K562 (cell line): ENCODE measurements around the gene NTRK1. TPM values are rescaled to one million over a fixed set of nuclear protein-coding genes. Genes with fewer than 3 reads are reported as not detected.

Experiments
- ATAC-seq: fragments of 200-7000 bp; cut with Tn5 transposase; 3 replicates; pipeline ENCODE4 v1.9.1; 2020; ENCODE audit warnings: moderate library complexity
- BruUV-seq: library from RNA; stranded (reverse); fragments of 400-500 nt; replicated peaks from 2 replicates; lab custom pipeline; 2021; lab: Mats Ljungman, UMichigan
- CTCF ChIA-PET: fragments of 300-600 bp; formaldehyde crosslinking; extraction: SDS; loops from one replicate; lab custom pipeline; 2021; ENCODE audit warnings: low intra/inter-chr PET ratio; lab: Yijun Ruan, JAX
- POLR2A ChIA-PET: fragments of 300-600, 350-650 bp; sonication (Branson Sonifier 250); formaldehyde crosslinking; extraction: SDS; loops from one replicate; lab custom pipeline; 2021; ENCODE audit warnings: antibody characterized with exemption, inconsistent platforms; lab: Yijun Ruan, JAX
- DNase-seq, 4 experiments: peaks; one replicate each; pipeline versions ENCODE4 v3.0.0 to v3.0.0-alpha.2; 2011 to 2018; ENCODE audit warnings: low spot score in 3 of 4, mixed read lengths in 3 of 4; ENCODE audit errors: extremely low read depth in 1 of 4
- FAIRE-seq: peaks from 2 replicates; lab custom pipeline; 2011; peaks lifted over from hg19 to GRCh38; lab: Jason Lieb, UNC
- H2AFZ ChIP-seq: 2 replicates; pipeline ENCODE4 v1.6.0; 2011; ENCODE audit warnings: low read depth, low read length, control low read depth, inconsistent platforms
- H3K27ac ChIP-seq: fragments of 200-600 bp; 3 replicates; pipeline ENCODE4 v1.8.0; 2011; ENCODE audit warnings: low read depth, mild to moderate bottlenecking, control low read depth, inconsistent platforms, low read length, moderate library complexity, mixed read lengths; ENCODE audit errors: extremely low read depth
- H3K27me3 ChIP-seq, 2 experiments: fragments of 300-600 bp in 1 of 2; 2 replicates in 1 of 2; 3 replicates in 1 of 2; pipeline versions ENCODE4 v1.6.0 to v1.8.0; 2011; ENCODE audit warnings: inconsistent platforms in 2 of 2, low read length in 2 of 2, mild to moderate bottlenecking in 1 of 2, mixed read lengths in 1 of 2, moderate library complexity in 1 of 2; ENCODE audit not compliant: control insufficient read depth in 2 of 2, insufficient read depth in 2 of 2
- H3K36me3 ChIP-seq: fragments of 300-600 bp; 3 replicates; pipeline ENCODE4 v1.8.0; 2011; ENCODE audit warnings: mild to moderate bottlenecking, low read length, inconsistent platforms; ENCODE audit not compliant: control insufficient read depth, insufficient read depth
- H3K4me1 ChIP-seq, 2 experiments: fragments of 200-600 bp in 1 of 2; replicated peaks in 1 of 2; 2 replicates in 1 of 2; 3 replicates in 1 of 2; pipeline versions ENCODE4 v1.5.1 to v1.8.0; 2011; ENCODE audit warnings: inconsistent platforms in 2 of 2, low read length in 2 of 2, mild to moderate bottlenecking in 1 of 2, mixed read lengths in 1 of 2, moderate library complexity in 1 of 2; ENCODE audit not compliant: control insufficient read depth in 2 of 2, insufficient read depth in 2 of 2
- H3K4me2 ChIP-seq: 2 replicates; pipeline ENCODE4 v1.6.1; 2011; ENCODE audit warnings: low read length, control low read depth, inconsistent platforms, mixed read lengths; ENCODE audit not compliant: insufficient read depth
- H3K4me3 ChIP-seq: fragments of 200-600 bp; sonication (generic), shearing (Covaris generic); 2 replicates; pipeline ENCODE4 v1.5.1; 2016; ENCODE audit warnings: control low read depth, inconsistent platforms
- H3K79me2 ChIP-seq: fragments of 200-600 bp; 3 replicates; pipeline ENCODE4 v1.8.0; 2011; ENCODE audit warnings: low read length, inconsistent platforms; ENCODE audit not compliant: control insufficient read depth, insufficient read depth
- H3K9ac ChIP-seq, 2 experiments: 2 replicates each; pipeline versions ENCODE4 v1.6.0 to v1.6.1; 2011; ENCODE audit warnings: low read depth in 2 of 2, low read length in 2 of 2, control low read depth in 1 of 2, inconsistent platforms in 1 of 2, mild to moderate bottlenecking in 1 of 2, mixed read lengths in 1 of 2; ENCODE audit not compliant: insufficient read depth in 1 of 2
- H3K9me1 ChIP-seq: one replicate; pipeline ENCODE4 v1.6.0; 2011; ENCODE audit warnings: inconsistent platforms, mild to moderate bottlenecking, low read length, moderate library complexity; ENCODE audit not compliant: control insufficient read depth, insufficient read depth
- H3K9me3 ChIP-seq: replicated peaks from 2 replicates; pipeline ENCODE4 v1.5.1; 2011; ENCODE audit warnings: low read depth, low read length, inconsistent platforms; ENCODE audit not compliant: control insufficient read depth, insufficient read depth
- H4K20me1 ChIP-seq: replicated peaks from 2 replicates; pipeline ENCODE4 v1.6.1; 2011; ENCODE audit warnings: low read length, inconsistent platforms, mixed read lengths; ENCODE audit not compliant: control insufficient read depth, insufficient read depth
- GABPB1 ChIP-seq: sonication (generic); formaldehyde crosslinking; IDR thresholded peaks from 2 replicates; pipeline ENCODE4 v1.8.0; 2022; ENCODE audit warnings: mild to moderate bottlenecking, missing genetic modification reagents
- SMAD4 ChIP-seq: fragments of 250-450 bp; sonication (Bioruptor Pico); conservative IDR thresholded peaks from 2 replicates; pipeline ENCODE4 v1.8.0; 2021; ENCODE audit warnings: inconsistent platforms, mild to moderate bottlenecking, moderate library complexity
- WGBS: fragments of 100-300 bp; shearing (Covaris generic); methylation state at CpG from one replicate; pipeline ENCODE4 v1.1.6; 2016; ENCODE audit warnings: low coverage, mixed read lengths; ENCODE audit not compliant: insufficient coverage; ENCODE audit errors: missing lambda C conversion rate; 5-methylcytosine and 5-hydroxymethylcytosine counted together
- in situ Hi-C: fragments of 300-500 bp; cut with MboI; formaldehyde crosslinking; loops from 4 replicates; pipeline ENCODE4 v1.15.0; 2018; ENCODE audit warnings: inconsistent platforms, mixed read lengths
- intact Hi-C: fragments of 100-400 bp; cut with micrococcal nuclease; formaldehyde crosslinking; loops from 2 replicates; pipeline ENCODE4 v1.14.2; 2022
- polyA plus RNA-seq, 8 experiments: library from polyadenylated mRNA; depleted of rRNA in 4 of 8; stranded (reverse) in 5 of 8; unstranded in 3 of 8; fragments of >200 nt; fragmentation: Nextera tagmentation in 2 of 8; fragmentation: Illumina TruSeq in 1 of 8; extraction: Ambion mirVana in 2 of 8; extraction: Trizol in 1 of 8; gene quantifications; 2 replicates each; pipeline versions ENCODE4 v1.2.1 to v1.2.3, GENCODE V29; 2011 to 2014; ENCODE audit warnings: inconsistent platforms in 1 of 8, missing spikeins in 1 of 8
- total RNA-seq, 7 experiments: library from RNA; depleted of rRNA in 6 of 7; stranded (reverse); fragments of >200 nt in 6 of 7; fragmentation: Illumina TruSeq in 2 of 7; extraction: Trizol in 2 of 7; gene quantifications; 2 replicates each; pipeline versions ENCODE4 v1.2.1 to v1.2.3, GENCODE V29; 2011 to 2021; ENCODE audit warnings: low replicate concordance in 1 of 7
- TF ChIP-seq, protein P1 (sequence below), 3 experiments: fragments of 200-800 bp in 1 of 3; sonication (Bioruptor generic) in 1 of 3; sonication (generic) in 1 of 3; formaldehyde crosslinking in 1 of 3; IDR thresholded peaks; 2 replicates each; pipeline versions ENCODE4 v1.6.1 to v1.8.0; 2016 to 2022; ENCODE audit warnings: mild to moderate bottlenecking in 2 of 3, missing compliant biosample characterization in 2 of 3, missing genetic modification characterization in 2 of 3, missing genetic modification reagents in 1 of 3
- TF ChIP-seq, protein P2 (sequence below): sonication (generic); formaldehyde crosslinking; IDR thresholded peaks from 2 replicates; pipeline ENCODE4 v1.8.1; 2023; ENCODE audit warnings: mild to moderate bottlenecking, missing genetic modification reagents

NTRK1 gene
- total and polyA plus RNA-seq, 9 of the 15 experiments (the other 6 are each of a cell fraction or from before 2014, with no cell fraction given), result 0.46 to 30.0 (median 7.9) TPM

DNA sequence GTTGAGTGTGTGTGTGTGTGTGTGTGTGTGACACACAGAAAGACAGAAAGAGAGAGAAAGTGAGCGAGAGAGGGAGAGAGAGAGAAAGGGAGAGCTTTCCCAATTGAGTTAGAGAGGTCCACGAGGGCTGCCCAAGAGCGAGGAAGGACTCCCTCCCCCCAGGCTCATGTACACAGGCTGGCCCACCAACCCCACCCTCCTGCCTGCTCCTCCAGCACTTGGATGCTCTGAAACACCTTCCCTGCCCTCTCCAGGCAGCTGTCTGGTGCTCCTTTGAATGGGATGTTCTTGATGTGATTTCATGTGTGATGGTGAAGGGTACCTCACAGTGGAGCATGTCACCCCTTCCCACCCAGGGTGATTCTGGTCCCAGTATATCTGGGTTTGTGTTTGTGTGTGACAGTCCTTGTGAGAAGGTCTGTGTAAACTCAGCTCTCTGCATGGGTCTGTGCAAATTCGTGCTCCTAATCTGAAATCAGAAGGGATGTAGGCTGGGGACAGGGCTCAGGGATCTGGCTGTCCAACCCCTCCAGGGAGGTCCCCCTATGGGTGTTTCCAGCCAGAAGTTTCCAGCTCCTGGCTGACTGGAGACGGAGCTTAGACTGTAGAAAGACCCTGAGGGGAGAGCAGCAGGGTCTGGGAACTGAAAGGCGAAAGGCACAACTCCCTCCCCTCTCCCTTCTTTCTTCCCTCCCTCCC, 26.1 kb downstream of the NTRK1 start:
- intact Hi-C loops (no loop called here), in situ Hi-C loops (no loop called here)
- ATAC-seq (no peak), DNase-seq (no peak), FAIRE-seq (peak; percentile 42)
- Histone ChIP-seq H3K27ac (no peak overlapping the region), H3K9me3 (no peaks in the 10 kb centered on the region), H3K9ac (no peak overlapping the region; a peak in 1 of 4 replicates), H3K36me3 (no peaks in the 10 kb centered on the region), H3K4me2 (no peak overlapping the region), H3K27me3 (no peaks in the 10 kb centered on the region), H3K4me1 (peaks cover 11 to 20% of the 10 kb centered on the region in 2 experiments; a peak in 4 of 5 replicates), H3K9me1 (no peaks in the 10 kb centered on the region), H2AFZ (no peak overlapping the region), H3K79me2 (no peaks in the 10 kb centered on the region), H3K4me3 (no peak overlapping the region), H4K20me1 (no peaks in the 10 kb centered on the region)
- ChIA-PET POLR2A (interaction anchor here (0.5 to 1.1 kb wide), 3 partner anchors 13 to 232 kb away, joined by 3 to 6 read pairs (median 4); no protein-coding TSS in a partner anchor), CTCF (no interaction called here)
- 16% methylated on average over 5 of the region's 6 CpGs for WGBS
- no TSS peak for BruUV-seq
- TF ChIP-seq, protein P1, sequence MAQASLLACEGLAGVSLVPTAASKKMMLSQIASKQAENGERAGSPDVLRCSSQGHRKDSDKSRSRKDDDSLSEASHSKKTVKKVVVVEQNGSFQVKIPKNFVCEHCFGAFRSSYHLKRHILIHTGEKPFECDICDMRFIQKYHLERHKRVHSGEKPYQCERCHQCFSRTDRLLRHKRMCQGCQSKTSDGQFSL (CRISPR knock-in tag; IDR thresholded peaks at IDR 0.05), result no peak
- TF ChIP-seq, protein P1 (tag; IDR thresholded peaks at IDR 0.05), result no peak
- no peak for TF ChIP-seq GABPB1 (CRISPR knock-in tag)
- TF ChIP-seq SMAD4 (CRISPR knock-in tag), result no peak
- TF ChIP-seq, protein P2, sequence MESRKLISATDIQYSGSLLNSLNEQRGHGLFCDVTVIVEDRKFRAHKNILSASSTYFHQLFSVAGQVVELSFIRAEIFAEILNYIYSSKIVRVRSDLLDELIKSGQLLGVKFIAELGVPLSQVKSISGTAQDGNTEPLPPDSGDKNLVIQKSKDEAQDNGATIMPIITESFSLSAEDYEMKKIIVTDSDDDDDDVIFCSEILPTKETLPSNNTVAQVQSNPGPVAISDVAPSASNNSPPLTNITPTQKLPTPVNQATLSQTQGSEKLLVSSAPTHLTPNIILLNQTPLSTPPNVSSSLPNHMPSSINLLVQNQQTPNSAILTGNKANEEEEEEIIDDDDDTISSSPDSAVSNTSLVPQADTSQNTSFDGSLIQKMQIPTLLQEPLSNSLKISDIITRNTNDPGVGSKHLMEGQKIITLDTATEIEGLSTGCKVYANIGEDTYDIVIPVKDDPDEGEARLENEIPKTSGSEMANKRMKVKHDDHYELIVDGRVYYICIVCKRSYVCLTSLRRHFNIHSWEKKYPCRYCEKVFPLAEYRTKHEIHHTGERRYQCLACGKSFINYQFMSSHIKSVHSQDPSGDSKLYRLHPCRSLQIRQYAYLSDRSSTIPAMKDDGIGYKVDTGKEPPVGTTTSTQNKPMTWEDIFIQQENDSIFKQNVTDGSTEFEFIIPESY (CRISPR knock-in tag), result no peak
- TF ChIP-seq, all 486 proteins: peak for 0
